ENCODE data around the gene CST2.
"Not testable (repeated sequence)": the region's sequence is repeated elsewhere in the genome, so short reads cannot be mapped to it uniquely, and the experiment has no call there.

DNA sequence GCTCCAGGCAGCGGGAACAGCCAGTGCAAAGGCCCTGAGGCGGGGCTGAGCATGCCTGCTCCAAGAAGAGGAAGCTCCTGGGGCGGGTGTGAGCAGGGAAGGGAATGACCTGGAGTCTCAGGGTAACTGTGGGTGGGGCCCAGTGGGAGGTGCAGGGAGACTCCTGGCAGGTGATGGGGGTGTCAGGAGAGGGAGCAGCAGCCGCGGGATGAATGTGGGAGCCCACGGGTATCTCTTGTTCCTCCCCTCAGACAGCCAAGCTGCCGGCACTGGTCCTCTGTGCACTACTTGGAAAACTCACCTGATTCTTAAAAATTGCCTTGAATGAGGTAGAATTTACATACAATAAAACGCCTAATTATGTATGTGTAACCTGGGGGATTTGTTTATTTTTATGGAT lies 49.1 kb downstream of the CST2 start:
- TF ChIP-seq, protein P1, sequence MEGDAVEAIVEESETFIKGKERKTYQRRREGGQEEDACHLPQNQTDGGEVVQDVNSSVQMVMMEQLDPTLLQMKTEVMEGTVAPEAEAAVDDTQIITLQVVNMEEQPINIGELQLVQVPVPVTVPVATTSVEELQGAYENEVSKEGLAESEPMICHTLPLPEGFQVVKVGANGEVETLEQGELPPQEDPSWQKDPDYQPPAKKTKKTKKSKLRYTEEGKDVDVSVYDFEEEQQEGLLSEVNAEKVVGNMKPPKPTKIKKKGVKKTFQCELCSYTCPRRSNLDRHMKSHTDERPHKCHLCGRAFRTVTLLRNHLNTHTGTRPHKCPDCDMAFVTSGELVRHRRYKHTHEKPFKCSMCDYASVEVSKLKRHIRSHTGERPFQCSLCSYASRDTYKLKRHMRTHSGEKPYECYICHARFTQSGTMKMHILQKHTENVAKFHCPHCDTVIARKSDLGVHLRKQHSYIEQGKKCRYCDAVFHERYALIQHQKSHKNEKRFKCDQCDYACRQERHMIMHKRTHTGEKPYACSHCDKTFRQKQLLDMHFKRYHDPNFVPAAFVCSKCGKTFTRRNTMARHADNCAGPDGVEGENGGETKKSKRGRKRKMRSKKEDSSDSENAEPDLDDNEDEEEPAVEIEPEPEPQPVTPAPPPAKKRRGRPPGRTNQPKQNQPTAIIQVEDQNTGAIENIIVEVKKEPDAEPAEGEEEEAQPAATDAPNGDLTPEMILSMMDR (IDR thresholded peaks at IDR 0.05; ENCODE audit: low read depth, low read length, missing input control): not testable (repeated sequence)
- TF ChIP-seq, protein P2, sequence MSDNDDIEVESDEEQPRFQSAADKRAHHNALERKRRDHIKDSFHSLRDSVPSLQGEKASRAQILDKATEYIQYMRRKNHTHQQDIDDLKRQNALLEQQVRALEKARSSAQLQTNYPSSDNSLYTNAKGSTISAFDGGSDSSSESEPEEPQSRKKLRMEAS (IDR thresholded peaks at IDR 0.05): not testable (repeated sequence)
- not testable (repeated sequence) for TF ChIP-seq YY1 (IDR thresholded peaks at IDR 0.05); JUND (IDR thresholded peaks at IDR 0.05); TAF1 (conservative IDR thresholded peaks at IDR 0.05); RXRA (IDR thresholded peaks at IDR 0.05); GABPA (IDR thresholded peaks at IDR 0.05 in 1 of 2, conservative IDR thresholded peaks at IDR 0.05 in 1 of 2)
